Thoracic aorta (tissue), 2 donors: ENCODE measurements around the gene MROH8. TPM values are rescaled to one million over a fixed set of nuclear protein-coding genes. Genes with fewer than 3 reads are reported as not detected.
"Not testable (repeated sequence)": the region's sequence is repeated elsewhere in the genome, so short reads cannot be mapped to it uniquely, and the experiment has no call there.

Source experiments
- ATAC-seq: fragments of 150-250 bp; one replicate; pipeline ENCODE4 v1.8.0; 2017; ENCODE audit warnings: low read depth; ENCODE audit not compliant: insufficient number of reproducible peaks, low FRiP score
- DNase-seq: peaks from one replicate; pipeline ENCODE4 v3.0.0-alpha.2; 2020; ENCODE audit warnings: low spot score
- H3K27ac ChIP-seq, 2 donors: fragments of 200-600 bp; sonication (generic); 1 replicate in 1 of 2; 2 replicates in 1 of 2; pipeline ENCODE4 v1.5.1; 2016; ENCODE audit warnings: mild to moderate bottlenecking in 2 of 2, moderate library complexity in 2 of 2
- H3K27me3 ChIP-seq: fragments of 200-600 bp; sonication (generic); replicated peaks from 2 replicates; pipeline ENCODE4 v1.6.0; 2016; ENCODE audit warnings: mild to moderate bottlenecking; ENCODE audit not compliant: insufficient read depth
- H3K36me3 ChIP-seq: fragments of 200-600 bp; sonication (generic); one replicate; pipeline ENCODE4 v1.5.1; 2016
- H3K4me1 ChIP-seq, 2 donors: fragments of 200-600 bp; sonication (generic); 1 replicate in 1 of 2; 2 replicates in 1 of 2; pipeline versions ENCODE4 v1.5.1 to v1.6.0; 2016; ENCODE audit warnings: low read depth in 2 of 2, mild to moderate bottlenecking in 1 of 2; ENCODE audit not compliant: control insufficient read depth in 1 of 2
- H3K4me3 ChIP-seq: fragments of 200-600 bp; sonication (generic); 2 replicates; pipeline ENCODE4 v1.5.1; 2016; ENCODE audit warnings: mild to moderate bottlenecking
- H3K9me3 ChIP-seq: fragments of 200-600 bp; sonication (generic); 2 replicates; pipeline ENCODE4 v1.5.1; 2016
- total RNA-seq, 2 donors: library from RNA; depleted of rRNA; stranded (reverse); fragments of >200 nt; gene quantifications; one replicate each; pipeline versions ENCODE4 v1.1.0 to v1.2.3, GENCODE V29; 2016
- TF ChIP-seq, protein P1 (sequence below): fragments of 200-600 bp; sonication (generic); IDR thresholded peaks from one replicate; pipeline ENCODE4 v1.5.1; 2019; ENCODE audit warnings: antibody characterized with exemption

The MROH8 gene
- total RNA-seq, 2 donors from 2014 or later = 1.6 to 12.7 TPM

DNA sequence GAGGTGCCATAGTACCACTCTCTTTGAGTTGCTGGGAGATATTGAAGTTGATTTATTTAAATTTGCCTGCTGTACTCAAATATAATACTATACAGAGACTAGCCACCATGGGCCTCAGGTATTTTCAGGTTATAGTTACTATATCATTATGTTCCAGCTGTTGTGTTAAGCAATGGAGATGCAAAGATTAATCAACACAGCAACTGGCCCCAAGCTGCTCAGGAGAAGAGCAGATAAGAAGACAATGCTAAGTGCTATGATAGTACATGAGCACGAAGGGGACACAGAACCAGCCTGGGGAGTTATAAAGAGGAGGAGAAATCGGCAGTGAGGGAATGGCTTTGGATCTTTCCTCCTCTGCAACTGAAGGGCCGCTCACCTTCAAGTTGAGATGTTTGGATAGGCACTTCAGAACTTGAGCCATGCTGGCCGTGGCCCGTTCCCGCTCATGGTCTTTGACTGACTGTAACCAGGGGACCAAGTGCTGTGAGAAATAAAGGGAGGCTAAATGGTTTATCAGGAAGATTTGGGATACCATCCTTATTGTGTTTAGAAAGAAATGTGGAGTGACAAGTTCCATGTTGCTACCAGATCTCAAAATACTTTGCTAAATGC lies 24.6 kb downstream of the MROH8 start:
- Histone ChIP-seq H3K4me1 (no peaks in the 10 kb centered on the region), H3K27me3 (no peaks in the 10 kb centered on the region), H3K27ac (no peak overlapping the region), H3K36me3 (no peaks in the 10 kb centered on the region), H3K4me3 (no peak overlapping the region), H3K9me3 (no peaks in the 10 kb centered on the region)
- DNase-seq (no peak), ATAC-seq (no peak)
- TF ChIP-seq, protein P1, sequence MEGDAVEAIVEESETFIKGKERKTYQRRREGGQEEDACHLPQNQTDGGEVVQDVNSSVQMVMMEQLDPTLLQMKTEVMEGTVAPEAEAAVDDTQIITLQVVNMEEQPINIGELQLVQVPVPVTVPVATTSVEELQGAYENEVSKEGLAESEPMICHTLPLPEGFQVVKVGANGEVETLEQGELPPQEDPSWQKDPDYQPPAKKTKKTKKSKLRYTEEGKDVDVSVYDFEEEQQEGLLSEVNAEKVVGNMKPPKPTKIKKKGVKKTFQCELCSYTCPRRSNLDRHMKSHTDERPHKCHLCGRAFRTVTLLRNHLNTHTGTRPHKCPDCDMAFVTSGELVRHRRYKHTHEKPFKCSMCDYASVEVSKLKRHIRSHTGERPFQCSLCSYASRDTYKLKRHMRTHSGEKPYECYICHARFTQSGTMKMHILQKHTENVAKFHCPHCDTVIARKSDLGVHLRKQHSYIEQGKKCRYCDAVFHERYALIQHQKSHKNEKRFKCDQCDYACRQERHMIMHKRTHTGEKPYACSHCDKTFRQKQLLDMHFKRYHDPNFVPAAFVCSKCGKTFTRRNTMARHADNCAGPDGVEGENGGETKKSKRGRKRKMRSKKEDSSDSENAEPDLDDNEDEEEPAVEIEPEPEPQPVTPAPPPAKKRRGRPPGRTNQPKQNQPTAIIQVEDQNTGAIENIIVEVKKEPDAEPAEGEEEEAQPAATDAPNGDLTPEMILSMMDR = no peak

DNA sequence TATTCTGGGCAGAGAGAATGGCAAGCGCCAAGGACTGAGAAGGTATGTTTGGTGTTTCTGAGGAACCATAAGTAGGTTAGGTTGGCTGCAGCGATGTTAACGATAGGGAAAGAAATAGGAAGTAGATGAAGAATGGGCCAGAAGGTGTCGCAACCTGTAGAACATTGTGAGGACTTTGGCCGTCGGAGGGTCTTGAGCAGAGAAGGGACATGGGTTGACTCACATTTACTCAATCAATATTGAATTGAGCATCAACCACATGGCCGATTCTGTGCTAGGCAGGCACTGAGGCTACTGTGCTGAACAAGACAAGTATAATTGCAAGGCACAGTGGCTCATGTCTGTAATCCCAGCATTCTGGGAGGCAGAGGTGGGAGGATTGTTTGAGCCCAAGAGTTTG lies 27.1 kb downstream of the MROH8 start:
- H3K9me3 ChIP-seq = no peaks in the 10 kb centered on the region
- ATAC-seq (no peak), DNase-seq (no peak)
- no peaks in the 10 kb centered on the region for H3K4me1 ChIP-seq
- H3K4me3 ChIP-seq = no peak overlapping the region
- H3K36me3 ChIP-seq = no peaks in the 10 kb centered on the region
- H3K27ac ChIP-seq = no peak overlapping the region
- H3K27me3 ChIP-seq = no peaks in the 10 kb centered on the region
- TF ChIP-seq, protein P1 = no peak

DNA sequence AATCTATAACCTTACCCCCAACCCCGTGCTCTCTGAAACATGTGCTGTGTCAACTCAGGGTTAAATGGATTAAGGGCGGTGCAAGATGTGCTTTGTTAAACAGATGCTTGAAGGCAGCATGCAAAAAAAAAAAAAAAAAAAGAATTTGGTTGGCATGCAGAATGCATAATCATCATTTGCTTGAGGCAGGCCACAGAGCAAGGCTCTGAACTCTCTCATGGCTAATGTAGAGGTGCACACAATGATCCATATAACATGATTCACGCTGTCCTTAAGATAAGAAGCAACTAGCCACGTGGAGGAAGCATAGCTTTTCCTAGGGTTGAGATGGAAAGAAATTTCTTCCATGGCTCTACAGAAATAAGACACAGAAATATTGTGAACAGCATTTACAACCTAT lies 27.8 kb downstream of the MROH8 start:
- no peak for DNase-seq
- no peaks in the 10 kb centered on the region for H3K9me3 ChIP-seq
- ATAC-seq = no peak
- TF ChIP-seq, protein P1 = no peak
- H3K4me1 ChIP-seq = no peaks in the 10 kb centered on the region
- no peak overlapping the region for H3K27ac ChIP-seq
- H3K27me3 ChIP-seq = no peaks in the 10 kb centered on the region
- no peak overlapping the region for H3K4me3 ChIP-seq
- H3K36me3 ChIP-seq = no peaks in the 10 kb centered on the region

DNA sequence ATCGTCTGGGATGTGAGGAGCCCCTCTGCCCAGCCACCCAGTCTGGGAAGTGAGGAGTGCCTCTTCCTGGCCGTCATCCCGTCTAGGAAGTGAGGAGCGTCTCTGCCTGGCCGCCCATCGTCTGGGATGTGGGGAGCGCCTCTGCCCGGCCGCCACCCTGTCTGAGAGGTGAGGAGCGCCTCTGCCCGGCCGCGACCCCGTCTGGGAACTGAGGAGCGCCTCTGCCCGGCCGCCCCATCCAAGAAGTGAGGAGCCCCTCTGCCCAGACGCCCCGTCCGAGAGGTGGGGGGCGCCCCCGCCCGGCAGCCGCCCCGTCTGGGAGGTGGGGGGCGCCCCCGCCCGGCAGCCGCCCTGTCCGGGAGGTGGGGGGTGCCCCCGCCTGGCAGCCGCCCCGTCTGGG lies 28.5 kb downstream of the MROH8 start:
- not testable (repeated sequence) for H3K9me3 ChIP-seq, H3K36me3 ChIP-seq, H3K27ac ChIP-seq, H3K4me3 ChIP-seq, H3K4me1 ChIP-seq, H3K27me3 ChIP-seq, ATAC-seq, DNase-seq

DNA sequence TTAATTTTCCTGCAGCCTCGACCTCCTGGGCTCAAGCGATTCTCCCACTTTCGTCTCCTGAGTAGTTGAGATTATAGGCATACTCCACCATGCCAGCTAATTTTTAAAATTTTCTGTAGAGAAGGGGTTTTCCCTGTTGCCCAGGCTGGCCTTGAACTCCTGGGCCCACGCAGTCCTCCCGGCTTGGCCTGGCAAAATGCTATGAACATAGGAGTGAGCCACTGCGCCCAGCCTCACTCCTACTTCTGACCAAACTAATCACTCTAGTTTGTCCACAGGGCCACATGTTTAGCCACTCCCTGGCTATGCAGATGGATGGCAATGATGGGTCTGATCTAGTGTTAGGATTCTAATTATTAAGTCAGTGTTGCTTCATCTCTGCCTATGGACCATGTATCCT lies 32.1 kb downstream of the MROH8 start:
- H3K4me1 ChIP-seq = no peaks in the 10 kb centered on the region
- DNase-seq = no peak
- H3K9me3 ChIP-seq = no peaks in the 10 kb centered on the region
- no peaks in the 10 kb centered on the region for H3K27me3 ChIP-seq
- H3K4me3 ChIP-seq = no peak overlapping the region
- TF ChIP-seq, protein P1 = no peak
- no peaks in the 10 kb centered on the region for H3K36me3 ChIP-seq
- H3K27ac ChIP-seq = no peak overlapping the region
- ATAC-seq = no peak

DNA sequence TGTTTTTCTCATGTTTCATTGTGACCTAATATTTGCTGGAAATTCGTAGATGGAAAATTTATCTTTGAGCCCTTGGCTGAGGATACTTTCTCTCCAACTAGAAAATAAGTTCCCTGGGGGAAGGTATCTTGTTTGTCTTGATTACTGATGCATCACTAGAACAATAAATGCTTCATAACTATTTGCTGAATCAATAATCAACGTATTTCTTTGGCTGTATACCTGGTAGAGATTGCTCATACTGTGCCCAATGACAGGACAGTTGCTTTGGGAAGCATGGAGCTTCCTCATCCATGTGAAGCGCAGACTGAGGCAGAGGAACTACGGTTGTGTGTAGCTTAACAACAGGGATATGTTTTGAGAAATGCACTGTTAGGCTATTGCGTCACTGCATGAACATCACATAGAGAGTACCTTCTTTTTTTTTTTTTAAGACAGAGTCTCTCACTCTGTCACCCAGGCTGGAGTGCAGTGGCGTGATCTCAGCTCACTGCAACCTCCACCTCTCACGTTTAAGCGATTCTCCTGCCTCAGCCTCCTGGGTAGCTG lies 34.4 kb downstream of the MROH8 start:
- DNase-seq = no peak

More for the DNA sequence above, 34.4 kb downstream of the MROH8 start:
- Histone ChIP-seq H3K27ac (no peak overlapping the region), H3K4me3 (no peak overlapping the region), H3K36me3 (no peaks in the 10 kb centered on the region), H3K4me1 (no peaks in the 10 kb centered on the region), H3K27me3 (no peaks in the 10 kb centered on the region), H3K9me3 (no peaks in the 10 kb centered on the region)
- ATAC-seq = no peak
- TF ChIP-seq, protein P1 = no peak
